ENCODE measurements around the gene PARP4. TPM values are rescaled to one million over a fixed set of nuclear protein-coding genes. Genes with fewer than 3 reads are reported as not detected.
"Not testable (repeated sequence)": the region's sequence is repeated elsewhere in the genome, so short reads cannot be mapped to it uniquely, and the experiment has no call there.

Gene PARP4
- total RNA-seq, 1 donor from 2014 or later: 11.8 TPM

DNA sequence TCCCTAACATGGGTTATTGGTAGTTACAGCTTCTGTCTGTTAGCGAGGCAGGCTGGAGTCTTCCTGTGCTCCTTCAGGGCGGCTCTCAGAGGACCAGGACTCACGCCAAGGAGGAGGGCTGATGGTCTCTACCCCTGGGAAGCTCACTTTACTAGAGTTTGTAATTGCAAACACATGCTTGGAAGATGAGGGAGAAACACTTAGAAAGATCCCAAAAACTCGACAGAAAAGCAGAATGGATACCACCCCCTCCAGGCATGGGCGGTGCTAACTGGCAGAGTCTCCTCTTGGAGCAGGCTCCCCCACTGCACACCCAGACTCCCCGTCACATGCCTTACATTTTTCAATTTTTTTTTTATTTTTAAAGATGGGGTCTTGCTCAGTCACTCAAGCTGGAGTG, 62.0 kb downstream of the PARP4 start:
- TF ChIP-seq, protein P1, sequence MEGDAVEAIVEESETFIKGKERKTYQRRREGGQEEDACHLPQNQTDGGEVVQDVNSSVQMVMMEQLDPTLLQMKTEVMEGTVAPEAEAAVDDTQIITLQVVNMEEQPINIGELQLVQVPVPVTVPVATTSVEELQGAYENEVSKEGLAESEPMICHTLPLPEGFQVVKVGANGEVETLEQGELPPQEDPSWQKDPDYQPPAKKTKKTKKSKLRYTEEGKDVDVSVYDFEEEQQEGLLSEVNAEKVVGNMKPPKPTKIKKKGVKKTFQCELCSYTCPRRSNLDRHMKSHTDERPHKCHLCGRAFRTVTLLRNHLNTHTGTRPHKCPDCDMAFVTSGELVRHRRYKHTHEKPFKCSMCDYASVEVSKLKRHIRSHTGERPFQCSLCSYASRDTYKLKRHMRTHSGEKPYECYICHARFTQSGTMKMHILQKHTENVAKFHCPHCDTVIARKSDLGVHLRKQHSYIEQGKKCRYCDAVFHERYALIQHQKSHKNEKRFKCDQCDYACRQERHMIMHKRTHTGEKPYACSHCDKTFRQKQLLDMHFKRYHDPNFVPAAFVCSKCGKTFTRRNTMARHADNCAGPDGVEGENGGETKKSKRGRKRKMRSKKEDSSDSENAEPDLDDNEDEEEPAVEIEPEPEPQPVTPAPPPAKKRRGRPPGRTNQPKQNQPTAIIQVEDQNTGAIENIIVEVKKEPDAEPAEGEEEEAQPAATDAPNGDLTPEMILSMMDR (IDR thresholded peaks at IDR 0.05; ENCODE audit: insufficient read depth, low read length, severe bottlenecking): no peak
- H3K4me3 ChIP-seq (ENCODE audit: low read depth, low read length): no peak overlapping the region
- no peaks in the 10 kb centered on the region for H3K27me3 ChIP-seq (ENCODE audit: control insufficient read depth, insufficient read depth, low read length)
- DNase-seq (ENCODE audit: low read depth): no peak
- H3K36me3 ChIP-seq (ENCODE audit: control insufficient read depth, insufficient read depth, low read length): peaks cover 14% of the 10 kb centered on the region
- FAIRE-seq: no peak

DNA sequence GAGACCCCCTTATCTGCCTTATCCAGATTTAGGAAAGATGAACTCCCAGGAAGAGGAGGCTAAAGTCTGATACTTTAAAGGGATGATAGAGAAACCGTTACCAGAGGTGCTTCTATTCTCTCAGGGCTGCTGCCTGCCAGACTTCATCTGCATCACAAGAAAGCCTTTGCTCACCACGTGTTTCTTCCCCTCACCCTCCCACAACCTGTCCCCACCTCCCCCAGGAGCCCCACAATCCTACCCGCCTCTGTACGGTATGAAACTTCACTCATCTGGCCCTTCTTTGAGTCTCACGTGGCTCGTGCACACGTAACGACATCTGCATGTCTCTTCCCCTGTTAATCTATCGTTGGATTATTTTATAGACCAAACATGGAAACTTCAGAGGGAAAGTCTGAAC, 67.7 kb downstream of the PARP4 start:
- not testable (repeated sequence) for H3K27me3 ChIP-seq (ENCODE audit: control insufficient read depth, insufficient read depth, low read length); H3K4me3 ChIP-seq (ENCODE audit: low read depth, low read length); DNase-seq (ENCODE audit: low read depth); H3K36me3 ChIP-seq (ENCODE audit: control insufficient read depth, insufficient read depth, low read length)
- FAIRE-seq: peak; percentile 99

DNA sequence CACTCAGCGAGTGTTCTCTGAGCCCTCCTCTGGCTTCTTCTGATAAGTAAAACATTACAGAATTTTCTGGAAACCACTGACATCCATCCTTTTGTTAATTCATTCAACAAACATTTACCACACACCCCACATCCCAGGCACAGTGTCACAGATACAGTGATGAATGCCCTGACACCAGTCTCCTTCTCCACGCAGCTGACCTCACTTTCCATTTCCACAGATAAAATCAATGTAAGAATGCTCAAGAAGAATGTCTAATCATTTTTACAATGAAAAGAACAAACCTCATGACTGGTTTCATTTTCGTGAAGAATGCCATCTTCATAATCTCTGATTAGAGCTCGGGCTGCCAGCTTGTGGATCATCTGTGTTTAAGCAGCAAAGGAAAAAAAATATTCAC, 69.2 kb downstream of the PARP4 start:
- DNase-seq (ENCODE audit: low read depth) (no peak), FAIRE-seq (no peak)
- peaks cover 1% of the 10 kb centered on the region for H3K36me3 ChIP-seq (ENCODE audit: control insufficient read depth, insufficient read depth, low read length)

DNA sequence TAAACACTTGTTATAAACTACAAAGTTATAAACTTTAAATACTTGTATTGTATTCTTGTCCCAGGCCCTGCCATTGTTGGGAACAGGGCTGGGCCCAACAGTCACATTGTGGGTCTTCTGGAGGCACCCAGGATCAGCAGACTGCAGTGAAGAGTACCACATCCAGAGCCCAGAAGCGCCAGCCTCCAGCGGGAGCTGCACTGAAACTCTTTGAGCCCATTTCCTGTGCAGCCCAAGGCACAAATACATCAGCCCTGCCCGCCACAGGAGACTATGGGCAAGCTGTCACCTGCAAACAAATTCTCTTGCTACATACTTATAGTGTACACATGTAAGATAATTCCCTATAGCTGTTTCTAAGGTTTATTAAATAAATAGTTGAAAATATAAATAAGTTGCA, 86.5 kb downstream of the PARP4 start:
- not testable (repeated sequence) for H3K36me3 ChIP-seq (ENCODE audit: control insufficient read depth, insufficient read depth, low read length); FAIRE-seq; DNase-seq (ENCODE audit: low read depth); H3K27me3 ChIP-seq (ENCODE audit: control insufficient read depth, insufficient read depth, low read length); H3K4me3 ChIP-seq (ENCODE audit: low read depth, low read length)

More for the DNA sequence above, 69.2 kb downstream of the PARP4 start:
- no peak overlapping the region for H3K4me3 ChIP-seq (ENCODE audit: low read depth, low read length)
- TF ChIP-seq, protein P1 (IDR thresholded peaks at IDR 0.05; ENCODE audit: insufficient read depth, low read length, severe bottlenecking): no peak
- no peaks in the 10 kb centered on the region for H3K27me3 ChIP-seq (ENCODE audit: control insufficient read depth, insufficient read depth, low read length)

DNA sequence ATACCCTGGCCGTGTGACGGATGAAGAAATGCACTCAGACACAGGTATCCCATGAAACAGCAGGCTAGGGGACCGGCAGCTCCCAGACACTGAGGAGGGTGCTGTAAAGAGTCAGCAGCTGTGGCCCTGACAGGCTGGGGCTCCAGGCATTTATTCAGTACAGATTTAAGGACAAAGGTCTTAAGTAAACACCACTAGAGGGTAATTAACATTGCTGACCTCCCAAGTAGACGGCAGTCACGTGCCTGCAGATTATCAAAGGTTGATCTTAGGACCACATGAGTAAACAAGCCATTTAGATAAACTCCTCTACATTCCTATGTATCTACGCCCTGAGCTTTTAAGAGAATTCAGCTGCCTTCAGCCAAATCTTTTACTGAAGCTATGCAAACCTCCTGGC, 92.9 kb downstream of the PARP4 start:
- not testable (repeated sequence) for H3K36me3 ChIP-seq (ENCODE audit: control insufficient read depth, insufficient read depth, low read length); FAIRE-seq; DNase-seq (ENCODE audit: low read depth); H3K27me3 ChIP-seq (ENCODE audit: control insufficient read depth, insufficient read depth, low read length); H3K4me3 ChIP-seq (ENCODE audit: low read depth, low read length)

DNA sequence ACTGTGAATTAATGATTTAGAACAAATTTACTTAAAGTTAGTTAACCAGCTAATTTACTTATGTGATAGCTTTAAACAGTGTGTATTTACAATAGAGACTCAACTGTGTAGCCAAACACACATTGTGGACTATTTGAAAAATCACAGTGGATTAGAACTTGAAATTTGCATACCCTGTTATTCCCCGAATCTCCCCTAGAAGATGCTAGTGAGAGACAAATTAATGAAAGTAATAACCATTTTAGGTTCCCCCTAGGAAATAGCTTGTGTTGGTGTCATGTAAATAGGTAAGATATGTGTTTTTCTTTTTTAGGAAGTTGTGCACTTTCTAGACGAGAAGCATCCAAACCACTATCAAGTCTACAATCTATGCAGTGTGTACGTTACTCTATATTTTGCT, 104.7 kb downstream of the PARP4 start:
- Histone ChIP-seq H3K36me3 (ENCODE audit: control insufficient read depth, insufficient read depth, low read length) (no peaks in the 10 kb centered on the region), H3K27me3 (ENCODE audit: control insufficient read depth, insufficient read depth, low read length) (no peaks in the 10 kb centered on the region), H3K4me3 (ENCODE audit: low read depth, low read length) (no peak overlapping the region)
- FAIRE-seq: no peak
- TF ChIP-seq, protein P1 (IDR thresholded peaks at IDR 0.05; ENCODE audit: insufficient read depth, low read length, severe bottlenecking): no peak
- DNase-seq (ENCODE audit: low read depth): no peak

DNA sequence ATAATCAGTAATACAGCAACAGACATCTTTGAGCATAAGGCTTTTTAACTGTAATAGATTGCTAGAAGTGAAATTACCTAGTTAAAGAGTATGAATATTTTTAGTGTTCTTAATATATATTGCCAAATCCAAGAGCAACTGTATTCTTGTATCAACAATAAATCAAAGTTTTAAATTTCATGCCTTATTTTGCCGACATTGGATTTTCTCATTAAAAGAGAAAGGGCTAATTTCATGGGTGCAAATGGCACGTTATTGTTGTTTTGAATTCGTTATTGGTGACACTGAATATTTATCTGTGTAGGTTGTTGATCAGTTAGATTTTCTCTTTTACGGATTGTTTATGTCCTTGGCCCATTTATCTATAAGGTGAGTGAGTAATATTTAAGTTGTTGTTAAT, 106.1 kb downstream of the PARP4 start:
- Histone ChIP-seq H3K36me3 (ENCODE audit: control insufficient read depth, insufficient read depth, low read length) (no peaks in the 10 kb centered on the region), H3K27me3 (ENCODE audit: control insufficient read depth, insufficient read depth, low read length) (no peaks in the 10 kb centered on the region), H3K4me3 (ENCODE audit: low read depth, low read length) (no peak overlapping the region)
- TF ChIP-seq, protein P1 (IDR thresholded peaks at IDR 0.05; ENCODE audit: insufficient read depth, low read length, severe bottlenecking): no peak
- no peak for FAIRE-seq
- no peak for DNase-seq (ENCODE audit: low read depth)

Measured in bronchial epithelial cell (primary cell).